ENCODE data around the gene KPNA4. TPM values are rescaled to one million over a fixed set of nuclear protein-coding genes. Genes with fewer than 3 reads are reported as not detected.

Gene KPNA4
- total RNA-seq, 4 donors from 2014 or later, result 13.8 to 29.7 (median 22.7) TPM

- 64 to 94% methylated on average over 3 of the region's 3 CpGs for WGBS, 2 donors (ENCODE audit: low coverage in 1 of 2)
- H3K9me3 ChIP-seq, result peaks cover 0 to 6% of the 10 kb centered on the region in 2 donors
- H3K4me3 ChIP-seq, result no peak overlapping the region
- no peaks in the 10 kb centered on the region for H3K36me3 ChIP-seq
- DNase-seq, result no peak
- no peak overlapping the region for H3K27ac ChIP-seq
- in situ Hi-C loops (cut with MboI; ENCODE audit: low pct_ligation_motif_present in 1 of 4, low pct_unique_long_range_greater_than_20kb in 1 of 4, low sequenced_read_pairs in 3 of 4) (loop anchor here in 1 of 4 donors (25.0 kb wide), 1 partner anchor 351 kb away; no protein-coding TSS in a partner anchor), intact Hi-C loops (cut with DNase I; ENCODE audit: low total_unique reads) (loop anchor here (10.0 kb wide), 1 partner anchor 88 kb away; the partner anchor contains the start of gene ARL14)
- no peaks in the 10 kb centered on the region for H3K4me1 ChIP-seq
- TF ChIP-seq EP300 (IDR thresholded peaks at IDR 0.05; ENCODE audit: low read depth), result no peak
- TF ChIP-seq, protein P1, sequence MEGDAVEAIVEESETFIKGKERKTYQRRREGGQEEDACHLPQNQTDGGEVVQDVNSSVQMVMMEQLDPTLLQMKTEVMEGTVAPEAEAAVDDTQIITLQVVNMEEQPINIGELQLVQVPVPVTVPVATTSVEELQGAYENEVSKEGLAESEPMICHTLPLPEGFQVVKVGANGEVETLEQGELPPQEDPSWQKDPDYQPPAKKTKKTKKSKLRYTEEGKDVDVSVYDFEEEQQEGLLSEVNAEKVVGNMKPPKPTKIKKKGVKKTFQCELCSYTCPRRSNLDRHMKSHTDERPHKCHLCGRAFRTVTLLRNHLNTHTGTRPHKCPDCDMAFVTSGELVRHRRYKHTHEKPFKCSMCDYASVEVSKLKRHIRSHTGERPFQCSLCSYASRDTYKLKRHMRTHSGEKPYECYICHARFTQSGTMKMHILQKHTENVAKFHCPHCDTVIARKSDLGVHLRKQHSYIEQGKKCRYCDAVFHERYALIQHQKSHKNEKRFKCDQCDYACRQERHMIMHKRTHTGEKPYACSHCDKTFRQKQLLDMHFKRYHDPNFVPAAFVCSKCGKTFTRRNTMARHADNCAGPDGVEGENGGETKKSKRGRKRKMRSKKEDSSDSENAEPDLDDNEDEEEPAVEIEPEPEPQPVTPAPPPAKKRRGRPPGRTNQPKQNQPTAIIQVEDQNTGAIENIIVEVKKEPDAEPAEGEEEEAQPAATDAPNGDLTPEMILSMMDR (IDR thresholded peaks at IDR 0.05), result no peak
- no peak for TF ChIP-seq POLR2A (IDR thresholded peaks at IDR 0.05)
- TF ChIP-seq POLR2AphosphoS5 (IDR thresholded peaks at IDR 0.05), result no peak
- no peaks in the 10 kb centered on the region for H3K27me3 ChIP-seq
These were observed 21.3 kb upstream of the KPNA4 start for GRCh38 chr3:160586679-160587078.

DNA sequence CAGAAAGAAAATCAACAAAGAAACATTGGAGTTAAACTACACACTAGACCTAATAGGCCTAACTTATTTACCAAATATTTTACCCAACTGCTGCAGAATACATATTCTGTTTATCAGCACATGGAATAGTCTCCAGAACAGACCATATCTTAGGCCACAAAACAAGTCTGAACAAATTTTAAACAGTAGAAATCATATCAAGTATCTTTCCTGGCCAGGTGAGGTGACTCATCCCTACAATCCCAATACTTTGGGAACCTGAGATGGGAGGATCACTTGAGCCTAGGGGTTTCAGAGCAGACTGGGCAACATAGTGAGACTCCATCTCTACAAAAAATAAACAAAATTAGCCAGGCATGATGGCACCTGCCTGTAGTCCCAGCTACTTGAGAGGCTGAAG lies 18.1 kb upstream of the KPNA4 start:
- intact Hi-C loops (cut with DNase I; ENCODE audit: low total_unique reads) (loop anchor here (10.0 kb wide), 1 partner anchor 91 kb away; the partner anchor contains the start of gene ARL14), in situ Hi-C loops (cut with MboI; ENCODE audit: low pct_ligation_motif_present in 1 of 4, low pct_unique_long_range_greater_than_20kb in 1 of 4, low sequenced_read_pairs in 3 of 4) (loop anchor here in 1 of 4 donors (25.0 kb wide), 1 partner anchor 354 kb away; no protein-coding TSS in a partner anchor)
- H3K9me3 ChIP-seq, result no peaks in the 10 kb centered on the region
- TF ChIP-seq POLR2AphosphoS5 (IDR thresholded peaks at IDR 0.05), result no peak
- no peak for TF ChIP-seq POLR2A (IDR thresholded peaks at IDR 0.05)
- no peak for TF ChIP-seq EP300 (IDR thresholded peaks at IDR 0.05; ENCODE audit: low read depth)
- TF ChIP-seq, protein P1 (IDR thresholded peaks at IDR 0.05), result no peak
- H3K4me3 ChIP-seq, result no peak overlapping the region
- H3K27ac ChIP-seq, result no peak overlapping the region
- H3K4me1 ChIP-seq, result no peaks in the 10 kb centered on the region
- H3K27me3 ChIP-seq, result no peaks in the 10 kb centered on the region
- H3K36me3 ChIP-seq, result no peaks in the 10 kb centered on the region
- DNase-seq, result no peak

DNA sequence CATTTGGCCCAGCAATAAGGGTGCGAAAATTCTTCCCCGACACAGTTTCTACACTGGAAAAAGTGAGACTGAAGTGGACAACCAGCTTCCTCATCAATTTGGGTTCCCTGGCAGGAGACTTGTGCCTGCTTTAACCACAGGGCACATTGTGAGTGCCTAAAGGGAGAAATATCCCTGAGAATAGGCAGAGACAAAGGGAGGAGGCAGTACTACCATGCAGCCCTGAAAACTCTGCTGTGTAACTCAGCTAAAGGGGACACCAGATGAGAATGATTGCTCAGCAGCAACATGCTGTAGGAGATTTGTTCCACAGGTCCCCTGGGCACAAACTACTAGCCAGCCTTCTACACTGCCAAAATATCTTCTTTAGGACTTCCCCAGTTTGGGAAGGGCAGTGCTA lies 15.6 kb upstream of the KPNA4 start:
- Histone ChIP-seq H3K36me3 (no peaks in the 10 kb centered on the region), H3K27me3 (no peaks in the 10 kb centered on the region), H3K9me3 (no peaks in the 10 kb centered on the region), H3K27ac (no peak overlapping the region), H3K4me1 (no peaks in the 10 kb centered on the region), H3K4me3 (no peak overlapping the region)
- no peak for TF ChIP-seq POLR2AphosphoS5 (IDR thresholded peaks at IDR 0.05)
- DNase-seq, result no peak
- intact Hi-C loops (cut with DNase I; ENCODE audit: low total_unique reads) (loop anchor here (10.0 kb wide), 1 partner anchor 94 kb away; the partner anchor contains the start of gene ARL14), in situ Hi-C loops (cut with MboI; ENCODE audit: low pct_ligation_motif_present in 1 of 4, low pct_unique_long_range_greater_than_20kb in 1 of 4, low sequenced_read_pairs in 3 of 4) (loop anchor here in 1 of 4 donors (25.0 kb wide), 1 partner anchor 356 kb away; no protein-coding TSS in a partner anchor)
- 95% methylated on average over 2 of the region's 2 CpGs; no CpG with 5 or more reads in 1 of the 2 donors for WGBS, 2 donors (ENCODE audit: low coverage in 1 of 2)

- DNase-seq, result no peak
- TF ChIP-seq, protein P1 (IDR thresholded peaks at IDR 0.05), result no peak
- TF ChIP-seq EP300 (IDR thresholded peaks at IDR 0.05; ENCODE audit: low read depth) (no peak), POLR2AphosphoS5 (IDR thresholded peaks at IDR 0.05) (no peak), POLR2A (IDR thresholded peaks at IDR 0.05) (no peak)
- in situ Hi-C loops (cut with MboI; ENCODE audit: low pct_ligation_motif_present in 1 of 4, low pct_unique_long_range_greater_than_20kb in 1 of 4, low sequenced_read_pairs in 3 of 4), result loop anchor here in 1 of 4 donors (25.0 kb wide), 1 partner anchor 360 kb away; no protein-coding TSS in a partner anchor
These were observed 12.3 kb upstream of the KPNA4 start for GRCh38 chr3:160577556-160578195.

More at GRCh38 chr3:160577556-160578195, 12.3 kb upstream of the KPNA4 start:
- no peaks in the 10 kb centered on the region for H3K4me1 ChIP-seq
- intact Hi-C loops (cut with DNase I; ENCODE audit: low total_unique reads), result no loop called here
- H3K9me3 ChIP-seq, result no peaks in the 10 kb centered on the region
- H3K27me3 ChIP-seq, result no peaks in the 10 kb centered on the region
- no peak overlapping the region for H3K4me3 ChIP-seq
- no peak overlapping the region for H3K27ac ChIP-seq
- H3K36me3 ChIP-seq, result no peaks in the 10 kb centered on the region
- WGBS, 2 donors (ENCODE audit: low coverage in 1 of 2), result 39 to 47% methylated on average over 3 to 4 of the region's 4 CpGs
